Endodermal cell (in vitro differentiated cells): ENCODE data around the gene COL18A1. TPM values are rescaled to one million over a fixed set of nuclear protein-coding genes. Genes with fewer than 3 reads are reported as not detected.

Experiments used
- DNase-seq: peaks from one replicate; pipeline ENCODE4 v3.0.0-alpha.2; 2017
- H3K27ac ChIP-seq: 2 replicates; pipeline ENCODE4 v1.5.1; 2013; ENCODE audit warnings: mild to moderate bottlenecking, low read depth, low read length, moderate library complexity
- H3K27me3 ChIP-seq: 2 replicates; pipeline ENCODE4 v1.6.1; 2013; ENCODE audit warnings: mild to moderate bottlenecking, low read length, moderate library complexity; ENCODE audit not compliant: insufficient read depth, control insufficient read depth, poor library complexity, severe bottlenecking
- H3K36me3 ChIP-seq: 2 replicates; pipeline ENCODE4 v1.7.0; 2013; ENCODE audit warnings: mild to moderate bottlenecking, low read length, moderate library complexity; ENCODE audit not compliant: control insufficient read depth, insufficient read depth
- H3K4me1 ChIP-seq: one replicate; pipeline ENCODE4 v1.7.0; 2013; ENCODE audit warnings: low read length; ENCODE audit not compliant: control insufficient read depth, insufficient read depth
- H3K4me3 ChIP-seq: 2 replicates; pipeline ENCODE4 v1.5.1; 2013; ENCODE audit warnings: mild to moderate bottlenecking, low read length, moderate library complexity
- H3K9ac ChIP-seq: 2 replicates; pipeline ENCODE4 v1.6.1; 2013; ENCODE audit warnings: mild to moderate bottlenecking, low read length, moderate library complexity; ENCODE audit not compliant: poor library complexity, severe bottlenecking; ENCODE audit errors: extremely low read depth
- H3K9me3 ChIP-seq: 2 replicates; pipeline ENCODE4 v1.6.1; 2013; ENCODE audit warnings: mild to moderate bottlenecking, low read length, moderate library complexity; ENCODE audit not compliant: control insufficient read depth
- H3K27ac Mint-ChIP-seq: 2 replicates; pipeline ENCODE4 v1.8.0; 2020; ENCODE audit warnings: mixed read lengths
- H3K27me3 Mint-ChIP-seq: 2 replicates; pipeline ENCODE4 v1.8.0; 2021; ENCODE audit warnings: mild to moderate bottlenecking, mixed read lengths; ENCODE audit not compliant: insufficient read depth
- H3K36me3 Mint-ChIP-seq: 2 replicates; pipeline ENCODE4 v1.8.0; 2020; ENCODE audit warnings: low read depth, mixed read lengths
- H3K4me1 Mint-ChIP-seq: 2 replicates; pipeline ENCODE4 v1.8.0; 2020; ENCODE audit warnings: mixed read lengths
- H3K4me3 Mint-ChIP-seq: 2 replicates; pipeline ENCODE4 v1.8.0; 2020; ENCODE audit warnings: mild to moderate bottlenecking, moderate library complexity, mixed read lengths
- H3K9me3 Mint-ChIP-seq: 2 replicates; pipeline ENCODE4 v1.8.0; 2020; ENCODE audit warnings: mild to moderate bottlenecking, mixed read lengths
- WGBS, 2 experiments: methylation state at CpG; one replicate each; pipeline versions ENCODE4 v1.1.5 to v1.1.7; 2013; ENCODE audit warnings: missing lambda C conversion rate in 2 of 2, mixed read lengths in 1 of 2; ENCODE audit not compliant: insufficient coverage in 1 of 2, insufficient read length in 1 of 2; 5-methylcytosine and 5-hydroxymethylcytosine counted together
- total RNA-seq, 2 donors: library from RNA; stranded (reverse); fragmentation: NEBNext Ultra II Directional in 1 of 2; extraction: Animal tissue kit (Norgen Biotek cat#: 25700) in 1 of 2; gene quantifications; 2 replicates in 1 of 2; 3 replicates in 1 of 2; pipeline ENCODE4 v1.2.1, GENCODE V29; 2021
- TF ChIP-seq, protein P1 (sequence below): fragments of 200-600 bp; sonication (generic); conservative IDR thresholded peaks from 2 replicates; pipeline ENCODE4 v1.5.0; 2021; ENCODE audit warnings: antibody characterized with exemption, mild to moderate bottlenecking

COL18A1 gene
- total RNA-seq, 2 donors from 2014 or later = 332 to 398 TPM

DNA sequence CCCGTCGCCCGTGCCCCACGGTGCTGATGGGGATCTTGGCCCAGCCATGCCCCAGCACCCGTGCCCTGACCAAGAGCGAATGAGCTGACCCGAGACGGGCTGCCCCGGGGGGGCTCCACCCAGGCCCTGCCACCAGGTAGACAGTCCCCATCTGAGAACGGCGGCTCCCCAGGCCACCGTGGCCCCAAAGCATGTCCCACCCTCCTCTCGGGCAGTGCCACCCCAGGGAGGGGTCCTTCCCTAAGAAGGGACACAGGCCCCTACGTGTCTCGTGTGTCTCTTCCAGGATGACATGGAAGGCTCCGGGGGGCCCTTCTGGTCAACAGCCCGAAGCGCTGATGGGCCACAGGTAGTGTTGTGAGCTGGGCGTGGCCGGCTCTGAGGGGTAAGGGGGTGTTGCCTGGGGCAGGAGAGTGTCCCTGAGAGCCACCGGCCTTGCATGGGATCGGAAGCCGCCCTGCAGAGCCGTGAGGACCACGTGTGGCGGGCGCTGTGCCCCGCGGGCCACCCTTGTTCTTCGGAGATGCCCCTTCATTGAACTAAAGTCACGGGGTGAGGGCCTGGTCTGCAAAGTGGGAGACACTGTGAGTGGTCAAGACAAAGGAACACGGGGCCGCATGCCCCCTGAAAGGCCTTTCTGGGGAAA lies 82.3 kb downstream of the COL18A1 start:
- Mint-ChIP-seq H3K27me3 (no peaks in the 10 kb centered on the region), H3K36me3 (peaks cover 55% of the 10 kb centered on the region), H3K27ac (no peak overlapping the region), H3K4me1 (peaks cover 10% of the 10 kb centered on the region), H3K4me3 (no peak overlapping the region), H3K9me3 (no peaks in the 10 kb centered on the region)
- H3K27me3 ChIP-seq = no peaks in the 10 kb centered on the region
- no peak overlapping the region for H3K4me3 ChIP-seq
- DNase-seq = no peak
- no peak overlapping the region for H3K9ac ChIP-seq
- WGBS, 2 experiments = 95 to 96% methylated on average over 19 to 33 of the region's 33 CpGs
- no peak overlapping the region for H3K27ac ChIP-seq
- H3K4me1 ChIP-seq = peaks cover 10% of the 10 kb centered on the region
- TF ChIP-seq, protein P1, sequence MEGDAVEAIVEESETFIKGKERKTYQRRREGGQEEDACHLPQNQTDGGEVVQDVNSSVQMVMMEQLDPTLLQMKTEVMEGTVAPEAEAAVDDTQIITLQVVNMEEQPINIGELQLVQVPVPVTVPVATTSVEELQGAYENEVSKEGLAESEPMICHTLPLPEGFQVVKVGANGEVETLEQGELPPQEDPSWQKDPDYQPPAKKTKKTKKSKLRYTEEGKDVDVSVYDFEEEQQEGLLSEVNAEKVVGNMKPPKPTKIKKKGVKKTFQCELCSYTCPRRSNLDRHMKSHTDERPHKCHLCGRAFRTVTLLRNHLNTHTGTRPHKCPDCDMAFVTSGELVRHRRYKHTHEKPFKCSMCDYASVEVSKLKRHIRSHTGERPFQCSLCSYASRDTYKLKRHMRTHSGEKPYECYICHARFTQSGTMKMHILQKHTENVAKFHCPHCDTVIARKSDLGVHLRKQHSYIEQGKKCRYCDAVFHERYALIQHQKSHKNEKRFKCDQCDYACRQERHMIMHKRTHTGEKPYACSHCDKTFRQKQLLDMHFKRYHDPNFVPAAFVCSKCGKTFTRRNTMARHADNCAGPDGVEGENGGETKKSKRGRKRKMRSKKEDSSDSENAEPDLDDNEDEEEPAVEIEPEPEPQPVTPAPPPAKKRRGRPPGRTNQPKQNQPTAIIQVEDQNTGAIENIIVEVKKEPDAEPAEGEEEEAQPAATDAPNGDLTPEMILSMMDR = no peak
- H3K9me3 ChIP-seq = no peaks in the 10 kb centered on the region
- peaks cover 58% of the 10 kb centered on the region for H3K36me3 ChIP-seq

DNA sequence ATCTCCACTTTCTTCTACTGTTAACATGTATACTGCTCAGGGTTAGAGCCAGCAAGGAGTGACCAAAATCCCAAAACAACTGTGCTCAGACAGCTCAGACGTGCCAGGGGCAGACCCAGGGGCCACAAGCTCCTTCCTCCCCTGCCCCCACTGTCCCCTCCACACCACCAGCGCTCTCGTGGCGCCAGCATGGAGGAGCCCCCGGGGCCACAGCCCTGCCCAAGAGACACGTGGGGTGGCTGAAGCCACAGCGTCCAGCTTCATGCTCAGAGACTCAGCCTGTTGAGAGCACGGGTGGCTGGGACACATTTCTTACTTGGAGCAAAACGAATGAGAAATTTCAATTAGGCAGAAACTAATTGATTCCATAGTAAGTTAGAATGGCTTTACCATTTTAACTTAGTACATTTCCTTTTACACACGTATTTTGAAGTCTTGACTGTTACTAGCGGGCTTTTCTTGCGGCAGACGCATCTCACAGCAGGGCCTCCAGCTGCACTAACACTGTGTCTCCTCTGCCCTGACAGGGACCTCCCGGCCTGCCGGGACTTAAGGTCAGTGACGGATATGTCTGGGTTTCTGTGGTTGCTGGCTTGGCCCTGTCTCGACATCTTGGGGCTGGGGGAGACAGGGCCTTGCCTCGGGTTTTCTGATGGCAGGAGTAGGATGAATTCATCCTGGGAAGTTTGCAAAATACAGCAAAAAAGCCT lies 83.1 kb downstream of the COL18A1 start:
- H3K27ac Mint-ChIP-seq = no peak overlapping the region
- H3K9me3 Mint-ChIP-seq = no peaks in the 10 kb centered on the region
- peaks cover 54% of the 10 kb centered on the region for H3K36me3 ChIP-seq
- no peak overlapping the region for H3K9ac ChIP-seq
- H3K27me3 ChIP-seq = no peaks in the 10 kb centered on the region
- H3K27ac ChIP-seq = peak overlapping the region; percentile 15
- peaks cover 10% of the 10 kb centered on the region for H3K4me1 ChIP-seq
- WGBS, 2 experiments = 81 to 86% methylated on average over 14 to 18 of the region's 18 CpGs
- H3K4me1 Mint-ChIP-seq = peaks cover 10% of the 10 kb centered on the region
- H3K9me3 ChIP-seq = no peaks in the 10 kb centered on the region
- no peak overlapping the region for H3K4me3 ChIP-seq
- DNase-seq = no peak
- peaks cover 53% of the 10 kb centered on the region for H3K36me3 Mint-ChIP-seq
- H3K27me3 Mint-ChIP-seq = no peaks in the 10 kb centered on the region
- TF ChIP-seq, protein P1 = no peak
- H3K4me3 Mint-ChIP-seq = no peak overlapping the region

DNA sequence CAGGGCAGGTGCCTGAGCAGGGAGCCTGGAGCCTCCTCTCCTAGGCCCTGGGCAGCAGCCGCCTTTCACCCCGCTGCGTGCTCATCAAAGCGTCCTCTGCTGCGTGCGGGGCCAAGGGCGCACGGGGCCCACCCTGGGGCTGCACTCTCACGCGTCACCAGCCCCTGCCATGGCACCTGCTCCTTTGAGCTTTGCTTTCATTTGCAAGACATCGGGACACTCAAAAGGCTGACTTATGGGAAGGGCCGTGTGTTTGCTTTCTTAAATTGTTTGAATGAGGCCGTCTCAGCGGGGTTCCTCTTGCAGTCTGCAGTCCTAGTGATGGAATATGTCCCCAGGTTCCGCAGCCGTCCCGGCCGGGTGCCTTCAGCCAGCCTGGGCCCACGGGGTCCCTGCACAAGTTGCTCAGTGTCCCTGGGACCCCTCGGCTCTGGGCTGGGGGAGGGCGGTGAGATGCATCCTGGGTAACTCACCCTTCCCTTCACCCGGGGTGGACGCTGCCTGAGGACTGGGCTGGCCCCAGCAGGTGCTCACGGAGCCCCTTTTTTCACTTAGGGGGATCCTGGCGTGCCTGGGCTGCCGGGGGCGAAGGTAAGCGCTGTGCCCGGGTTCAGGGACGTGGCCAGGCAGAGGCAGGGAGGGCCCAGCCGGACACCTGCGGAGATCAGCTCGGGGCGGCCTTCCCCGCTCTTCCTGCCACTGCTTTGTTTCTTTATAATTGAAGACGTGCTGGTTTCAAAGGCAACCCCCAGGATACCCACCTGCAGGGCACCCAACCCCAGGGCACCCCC lies 84.2 kb downstream of the COL18A1 start:
- no peak overlapping the region for H3K27ac Mint-ChIP-seq
- Histone ChIP-seq H3K4me1 (peaks cover 10% of the 10 kb centered on the region), H3K9ac (no peak overlapping the region), H3K36me3 (peaks cover 46% of the 10 kb centered on the region), H3K27me3 (no peaks in the 10 kb centered on the region), H3K9me3 (no peaks in the 10 kb centered on the region), H3K4me3 (no peak overlapping the region), H3K27ac (peak overlapping the region; percentile 15)
- DNase-seq = peak; percentile 71
- no peak overlapping the region for H3K4me3 Mint-ChIP-seq
- TF ChIP-seq, protein P1 = no peak
- H3K9me3 Mint-ChIP-seq = no peaks in the 10 kb centered on the region
- WGBS, 2 experiments = 83 to 86% methylated on average over 27 to 36 of the region's 36 CpGs
- H3K36me3 Mint-ChIP-seq = peaks cover 44% of the 10 kb centered on the region
- H3K27me3 Mint-ChIP-seq = no peaks in the 10 kb centered on the region
- H3K4me1 Mint-ChIP-seq = peaks cover 10% of the 10 kb centered on the region
